A549 (cell line): ENCODE data around the gene BMERB1. TPM values are rescaled to one million over a fixed set of nuclear protein-coding genes. Genes with fewer than 3 reads are reported as not detected.
"Not testable (repeated sequence)": the region's sequence is repeated elsewhere in the genome, so short reads cannot be mapped to it uniquely, and the experiment has no call there.

Source experiments
- ATAC-seq, 2 experiments: fragments of 200-7000 bp in 1 of 2; fragments of >200 bp in 1 of 2; cut with Nextera tagmentation in 1 of 2; cut with Tn5 transposase in 1 of 2; 3 replicates each; pipeline versions ENCODE4 v1.8.0 to v1.9.1; 2018 to 2020; ENCODE audit warnings: mild to moderate bottlenecking in 1 of 2, moderate library complexity in 1 of 2
- CTCF ChIA-PET: fragments of 300-600 bp; sonication (Branson Sonifier 250); formaldehyde crosslinking; extraction: SDS; loops from one replicate; lab custom pipeline; 2021; ENCODE audit warnings: antibody characterized with exemption, inconsistent platforms; lab: Yijun Ruan, JAX
- POLR2A ChIA-PET: fragments of 350-600 bp; formaldehyde crosslinking; extraction: SDS; loops from one replicate; lab custom pipeline; 2021; ENCODE audit warnings: antibody characterized with exemption, inconsistent platforms; lab: Yijun Ruan, JAX
- DNase-seq, 2 experiments: peaks; one replicate each; pipeline versions ENCODE4 v3.0.0 to v3.0.0-alpha.2; 2011 to 2016; ENCODE audit warnings: low read depth in 1 of 2, low spot score in 1 of 2
- FAIRE-seq: peaks from 2 replicates; lab custom pipeline; 2011; peaks lifted over from hg19 to GRCh38; lab: Jason Lieb, UNC
- H3K27ac ChIP-seq, 2 experiments: fragments of >200 bp; sonication (Bioruptor Twin); formaldehyde crosslinking; 3 replicates each; pipeline ENCODE4 v1.5.1; 2016 to 2017
- H3K4me1 ChIP-seq: fragments of >200 bp; sonication (Bioruptor Twin); formaldehyde crosslinking; 3 replicates; pipeline ENCODE4 v1.6.1; 2016
- H3K4me2 ChIP-seq: fragments of >200 bp; sonication (Bioruptor Twin); formaldehyde crosslinking; 3 replicates; pipeline ENCODE4 v1.6.1; 2016
- H3K4me3 ChIP-seq: fragments of >200 bp; sonication (Bioruptor Twin); formaldehyde crosslinking; 3 replicates; pipeline ENCODE4 v1.5.1; 2016
- H3K9me3 ChIP-seq: fragments of >200 bp; sonication (Bioruptor Twin); formaldehyde crosslinking; 3 replicates; pipeline ENCODE4 v1.6.1; 2016
- CBX2 ChIP-seq: fragments of 200-600 bp; sonication (generic); IDR thresholded peaks from 2 replicates; pipeline ENCODE4 v1.6.1; 2016; ENCODE audit warnings: low read depth, mild to moderate bottlenecking, borderline replicate concordance
- CBX8 ChIP-seq: fragments of 200-600 bp; sonication (generic); IDR thresholded peaks from 2 replicates; pipeline ENCODE4 v1.6.1; 2016
- FOXS1 ChIP-seq: fragments of 250-450 bp; sonication (Bioruptor Pico); IDR thresholded peaks from 2 replicates; pipeline ENCODE4 v1.5.0; 2020; ENCODE audit warnings: mild to moderate bottlenecking, moderate library complexity
- HDAC2 ChIP-seq: fragments of 200-600 bp; sonication (generic); IDR thresholded peaks from 2 replicates; pipeline ENCODE4 v1.6.1; 2016
- HOXB13 ChIP-seq: fragments of 250-450 bp; sonication (Bioruptor Pico); IDR thresholded peaks from 2 replicates; pipeline ENCODE4 v1.5.0; 2020; ENCODE audit warnings: low read depth, mild to moderate bottlenecking, moderate library complexity
- KDM1A ChIP-seq: fragments of 200-600 bp; sonication (generic); IDR thresholded peaks from 2 replicates; pipeline ENCODE4 v1.6.1; 2016; ENCODE audit warnings: low read depth, mild to moderate bottlenecking
- MAFK ChIP-seq: fragments of 450-650 bp; IDR thresholded peaks from 2 replicates; pipeline ENCODE4 v1.6.1; 2014; ENCODE audit not compliant: partially characterized antibody
- MYC ChIP-seq: IDR thresholded peaks from 2 replicates; pipeline ENCODE4 v1.6.1; 2012; ENCODE audit warnings: mild to moderate bottlenecking, inconsistent platforms, low read length, improper control_type of control experiment, borderline replicate concordance
- NFE2L2 ChIP-seq: fragments of 150-350 bp; conservative IDR thresholded peaks from 2 replicates; pipeline ENCODE4 v1.6.1; 2014; ENCODE audit warnings: low read length
- NPAS2 ChIP-seq: fragments of 250-450 bp; sonication (Bioruptor Pico); IDR thresholded peaks from 2 replicates; pipeline ENCODE4 v1.8.0; 2022; ENCODE audit warnings: mild to moderate bottlenecking, moderate library complexity, borderline replicate concordance
- RAD21 ChIP-seq, 2 experiments: fragments of >200 bp in 1 of 2; sonication (Bioruptor Twin) in 1 of 2; formaldehyde crosslinking in 1 of 2; IDR thresholded peaks in 1 of 2; conservative IDR thresholded peaks in 1 of 2; 2 replicates in 1 of 2; 3 replicates in 1 of 2; pipeline ENCODE4 v1.6.1; 2012 to 2018; ENCODE audit warnings: inconsistent platforms in 1 of 2
- SMC3 ChIP-seq: fragments of >200 bp; sonication (Bioruptor Twin); formaldehyde crosslinking; IDR thresholded peaks from 3 replicates; pipeline ENCODE4 v1.6.1; 2018; ENCODE audit warnings: inconsistent platforms
- WGBS: methylation state at CpG from one replicate; pipeline ENCODE4 v1.1.6; 2017; ENCODE audit errors: missing lambda C conversion rate; 5-methylcytosine and 5-hydroxymethylcytosine counted together
- polyA plus RNA-seq, 4 experiments: library from polyadenylated mRNA; depleted of rRNA in 3 of 4; stranded (reverse); fragments of >200 nt; fragmentation: RNase III in 1 of 4; extraction: RNeasy Plus Mini Kit Qiagen cat#74134 plus additional on column Dnase treatment in 1 of 4; gene quantifications; 2 replicates in 3 of 4; 3 replicates in 1 of 4; pipeline ENCODE4 v1.2.3, GENCODE V29; 2011 to 2017
- TF ChIP-seq, protein P1 (sequence below): fragments of 150-350 bp; IDR thresholded peaks from 2 replicates; pipeline ENCODE4 v1.6.1; 2014; ENCODE audit warnings: low read depth, mild to moderate bottlenecking, low read length
- TF ChIP-seq, protein P2 (sequence below): fragments of >200 bp; sonication (Bioruptor Twin); formaldehyde crosslinking; IDR thresholded peaks from 3 replicates; pipeline ENCODE4 v1.5.1; 2016
- TF ChIP-seq, protein P3 (sequence below): fragments of 250-450 bp; sonication (Bioruptor Pico); IDR thresholded peaks from 2 replicates; pipeline ENCODE4 v1.5.0; 2021; ENCODE audit warnings: mild to moderate bottlenecking, moderate library complexity, borderline replicate concordance

Gene BMERB1
- polyA plus RNA-seq, 2 of the 4 experiments (the other 2 are of a cell fraction) = 44.7 to 48.9 TPM

DNA sequence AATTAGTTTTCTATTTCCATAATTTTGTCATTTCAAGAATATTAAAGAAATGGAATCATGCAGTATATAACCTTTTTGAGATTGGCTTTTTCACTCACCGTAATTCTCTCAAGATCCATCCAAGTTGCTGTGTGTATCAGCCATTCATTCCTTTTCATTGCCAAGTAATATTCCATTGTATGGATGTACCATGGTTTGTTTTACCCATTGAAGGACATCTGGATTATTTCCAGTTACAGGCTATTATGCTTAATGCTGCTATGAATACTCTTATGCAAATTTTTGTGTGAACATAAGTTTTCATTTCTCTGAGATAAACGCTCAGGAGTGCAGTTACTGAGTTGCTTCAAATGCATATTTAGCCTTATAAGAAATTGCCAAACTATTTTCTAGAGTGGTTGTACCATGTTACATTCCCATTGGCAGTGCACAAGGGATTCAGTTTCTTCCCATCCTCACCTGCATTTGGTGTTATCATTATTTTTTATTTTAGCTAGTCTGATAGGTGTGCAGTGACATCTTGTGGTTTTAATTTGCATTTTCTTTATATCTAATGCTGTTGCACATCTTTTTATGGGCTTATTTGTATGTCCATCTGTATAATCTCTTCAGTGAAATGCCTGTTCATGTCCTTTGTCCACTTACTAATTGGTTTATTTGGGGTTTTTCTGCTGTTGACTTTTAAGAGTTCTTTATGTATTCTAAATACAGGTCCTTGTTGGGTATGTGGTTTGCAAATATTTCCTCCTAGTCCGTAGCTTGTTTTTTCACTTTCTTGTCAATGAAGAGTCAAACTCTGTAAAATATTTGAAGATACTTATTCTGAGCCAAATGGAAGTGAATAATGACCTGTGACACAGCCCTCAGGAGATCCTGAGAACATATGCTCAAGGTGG is 32.7 kb downstream of the BMERB1 start:
- POLR2A ChIA-PET = no interaction called here

DNA sequence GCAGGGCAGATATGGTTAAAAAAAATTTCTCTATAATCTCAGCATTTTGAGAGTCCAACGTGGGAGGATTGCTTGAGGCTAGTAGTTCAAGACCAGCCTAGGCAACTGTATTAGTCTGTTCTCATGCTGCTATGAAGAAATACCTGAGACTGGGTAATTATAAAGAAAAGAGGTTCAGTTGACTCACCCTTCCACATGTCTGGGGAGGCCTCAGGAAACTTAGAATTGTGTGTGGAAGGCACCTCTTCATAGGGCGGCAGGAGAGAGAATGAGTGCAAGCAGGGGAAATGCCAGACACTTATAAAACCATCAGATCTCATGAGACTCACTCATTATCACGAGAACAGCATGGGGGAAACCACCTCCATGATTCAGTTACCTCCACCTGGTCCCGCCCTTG is 42.6 kb downstream of the BMERB1 start:
- H3K27ac ChIP-seq, H3K4me3 ChIP-seq, H3K4me1 ChIP-seq, ATAC-seq, H3K4me2 ChIP-seq, DNase-seq, POLR2A ChIA-PET, FAIRE-seq: not testable (repeated sequence)
- CTCF ChIA-PET = interaction anchor here (1.4 to 3.4 kb wide), 2 partner anchors 9 to 49 kb away, joined by 3 to 11 read pairs; no protein-coding TSS in a partner anchor
- peaks cover 10% of the 10 kb centered on the region; the same call in 2 of the 3 replicates for H3K9me3 ChIP-seq
- WGBS = 86% methylated on average over 4 of the region's 4 CpGs

More for the DNA sequence above, 32.7 kb downstream of the BMERB1 start:
- H3K9me3 ChIP-seq = 0 out of 3 replicates have a peak, but pooled peaks cover 6% of the 10 kb centered on the region
- CTCF ChIA-PET = interaction anchor here (0.6 to 2.2 kb wide), 2 partner anchors 10 to 46 kb away, joined by 3 to 11 read pairs; no protein-coding TSS in a partner anchor
- ATAC-seq (no peak), FAIRE-seq (no peak), DNase-seq (peak in 1 of 2 experiments; percentile 37)
- H3K4me2 ChIP-seq = no peak overlapping the region
- WGBS = 64% methylated on average over 3 of the region's 3 CpGs
- no peak overlapping the region for H3K4me3 ChIP-seq
- peaks cover 7% of the 10 kb centered on the region for H3K4me1 ChIP-seq
- H3K27ac ChIP-seq = no peak overlapping the region
- TF ChIP-seq, protein P1, sequence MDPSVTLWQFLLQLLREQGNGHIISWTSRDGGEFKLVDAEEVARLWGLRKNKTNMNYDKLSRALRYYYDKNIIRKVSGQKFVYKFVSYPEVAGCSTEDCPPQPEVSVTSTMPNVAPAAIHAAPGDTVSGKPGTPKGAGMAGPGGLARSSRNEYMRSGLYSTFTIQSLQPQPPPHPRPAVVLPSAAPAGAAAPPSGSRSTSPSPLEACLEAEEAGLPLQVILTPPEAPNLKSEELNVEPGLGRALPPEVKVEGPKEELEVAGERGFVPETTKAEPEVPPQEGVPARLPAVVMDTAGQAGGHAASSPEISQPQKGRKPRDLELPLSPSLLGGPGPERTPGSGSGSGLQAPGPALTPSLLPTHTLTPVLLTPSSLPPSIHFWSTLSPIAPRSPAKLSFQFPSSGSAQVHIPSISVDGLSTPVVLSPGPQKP = no peak
- TF ChIP-seq KDM1A (peak; percentile 91), FOXS1 (CRISPR knock-in tag) (no peak), NFE2L2 (no peak), HOXB13 (CRISPR knock-in tag) (no peak), CBX2 (no peak), RAD21 (conservative IDR thresholded peaks at IDR 0.05 in 1 of 2, IDR thresholded peaks at IDR 0.05 in 1 of 2) (peak; percentile 73 to 76), MYC (no peak), NPAS2 (CRISPR knock-in tag) (no peak), HDAC2 (peak; percentile 86), SMC3 (peak; percentile 56)
- TF ChIP-seq, protein P2, sequence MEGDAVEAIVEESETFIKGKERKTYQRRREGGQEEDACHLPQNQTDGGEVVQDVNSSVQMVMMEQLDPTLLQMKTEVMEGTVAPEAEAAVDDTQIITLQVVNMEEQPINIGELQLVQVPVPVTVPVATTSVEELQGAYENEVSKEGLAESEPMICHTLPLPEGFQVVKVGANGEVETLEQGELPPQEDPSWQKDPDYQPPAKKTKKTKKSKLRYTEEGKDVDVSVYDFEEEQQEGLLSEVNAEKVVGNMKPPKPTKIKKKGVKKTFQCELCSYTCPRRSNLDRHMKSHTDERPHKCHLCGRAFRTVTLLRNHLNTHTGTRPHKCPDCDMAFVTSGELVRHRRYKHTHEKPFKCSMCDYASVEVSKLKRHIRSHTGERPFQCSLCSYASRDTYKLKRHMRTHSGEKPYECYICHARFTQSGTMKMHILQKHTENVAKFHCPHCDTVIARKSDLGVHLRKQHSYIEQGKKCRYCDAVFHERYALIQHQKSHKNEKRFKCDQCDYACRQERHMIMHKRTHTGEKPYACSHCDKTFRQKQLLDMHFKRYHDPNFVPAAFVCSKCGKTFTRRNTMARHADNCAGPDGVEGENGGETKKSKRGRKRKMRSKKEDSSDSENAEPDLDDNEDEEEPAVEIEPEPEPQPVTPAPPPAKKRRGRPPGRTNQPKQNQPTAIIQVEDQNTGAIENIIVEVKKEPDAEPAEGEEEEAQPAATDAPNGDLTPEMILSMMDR = peak; percentile 49

DNA sequence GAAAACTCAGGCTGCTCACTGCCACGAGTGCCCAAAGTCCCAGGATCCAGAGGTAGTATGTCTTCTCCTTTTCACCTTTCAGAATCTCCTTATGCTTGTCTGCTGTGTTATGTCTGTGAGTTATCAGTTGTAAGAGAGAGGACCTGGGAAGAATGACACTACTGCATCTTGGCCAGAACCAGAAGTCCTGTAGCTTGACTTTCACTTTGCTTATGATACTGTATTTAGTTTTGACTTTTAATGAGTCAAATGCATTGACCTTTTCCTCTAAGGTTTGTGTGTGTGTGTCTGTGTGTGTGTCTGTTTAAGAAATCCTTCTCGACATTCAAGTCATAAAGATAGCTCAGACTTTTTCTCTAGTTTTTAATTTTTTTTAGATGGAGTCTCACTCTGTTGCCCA is 43.4 kb downstream of the BMERB1 start:
- ATAC-seq (no peak), FAIRE-seq (no peak), DNase-seq (no peak)
- CTCF ChIA-PET = interaction anchor here (0.6 to 3.4 kb wide), 3 partner anchors 10 to 95 kb away, joined by 3 to 11 read pairs (median 4); no protein-coding TSS in a partner anchor
- POLR2A ChIA-PET = no interaction called here
- Histone ChIP-seq H3K9me3 (peaks cover 10% of the 10 kb centered on the region; the same call in 2 of the 3 replicates), H3K4me1 (peaks cover 12% of the 10 kb centered on the region), H3K27ac (peak overlapping the region in 1 of 2 experiments; percentile 41; a peak in 2 of 6 replicates), H3K4me2 (no peak overlapping the region), H3K4me3 (no peak overlapping the region)
- 74% methylated on average over 2 of the region's 2 CpGs for WGBS
- TF ChIP-seq CBX2 = no peak
- TF ChIP-seq MAFK = no peak
- TF ChIP-seq, protein P3, sequence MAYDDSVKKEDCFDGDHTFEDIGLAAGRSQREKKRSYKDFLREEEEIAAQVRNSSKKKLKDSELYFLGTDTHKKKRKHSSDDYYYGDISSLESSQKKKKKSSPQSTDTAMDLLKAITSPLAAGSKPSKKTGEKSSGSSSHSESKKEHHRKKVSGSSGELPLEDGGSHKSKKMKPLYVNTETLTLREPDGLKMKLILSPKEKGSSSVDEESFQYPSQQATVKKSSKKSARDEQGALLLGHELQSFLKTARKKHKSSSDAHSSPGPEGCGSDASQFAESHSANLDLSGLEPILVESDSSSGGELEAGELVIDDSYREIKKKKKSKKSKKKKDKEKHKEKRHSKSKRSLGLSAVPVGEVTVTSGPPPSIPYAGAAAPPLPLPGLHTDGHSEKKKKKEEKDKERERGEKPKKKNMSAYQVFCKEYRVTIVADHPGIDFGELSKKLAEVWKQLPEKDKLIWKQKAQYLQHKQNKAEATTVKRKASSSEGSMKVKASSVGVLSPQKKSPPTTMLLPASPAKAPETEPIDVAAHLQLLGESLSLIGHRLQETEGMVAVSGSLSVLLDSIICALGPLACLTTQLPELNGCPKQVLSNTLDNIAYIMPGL (CRISPR knock-in tag) = no peak
- TF ChIP-seq CBX8 = no peak
